ENCODE results near the gene TMEM207. TPM values are rescaled to one million over a fixed set of nuclear protein-coding genes. Genes with fewer than 3 reads are reported as not detected.

The TMEM207 gene
- total RNA-seq, 1 experiment from 2014 or later = not detected

DNA sequence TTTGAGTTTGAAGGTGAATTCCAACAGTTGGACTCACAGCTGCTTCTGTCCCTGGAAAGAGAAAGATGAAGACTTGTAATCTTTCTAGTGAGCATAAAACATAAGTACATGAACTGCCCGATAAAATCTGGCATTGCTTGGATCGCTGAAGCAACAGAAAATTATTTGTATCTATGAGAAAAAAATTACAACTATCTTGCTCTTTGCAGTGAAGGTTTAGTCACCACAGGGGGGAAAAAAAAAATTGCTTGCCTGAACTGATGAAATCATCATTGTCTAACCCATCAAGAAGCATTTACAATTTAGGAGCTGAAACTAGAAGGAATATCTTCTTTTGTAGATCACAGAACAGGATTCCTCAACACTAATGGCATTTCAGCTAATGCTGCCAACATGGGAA lies 20.0 kb downstream of the TMEM207 start:
- ChIA-PET CTCF (no interaction called here), POLR2A (no interaction called here)
- Mint-ChIP-seq H3K27me3 (ENCODE audit: insufficient read depth, unreplicated experiment) (no peaks in the 10 kb centered on the region), H3K9me3 (ENCODE audit: unreplicated experiment) (peaks cover 9% of the 10 kb centered on the region), H3K4me3 (ENCODE audit: unreplicated experiment) (no peak overlapping the region), H3K36me3 (ENCODE audit: insufficient read depth, unreplicated experiment) (peaks cover 1% of the 10 kb centered on the region), H3K4me1 (ENCODE audit: low read depth, unreplicated experiment) (no peaks in the 10 kb centered on the region), H3K27ac (ENCODE audit: unreplicated experiment) (no peak overlapping the region)
- Histone ChIP-seq H3K4me3 (ENCODE audit: low read depth, low read length) (no peak overlapping the region), H3K27me3 (replicated peaks; ENCODE audit: control insufficient read depth, insufficient read depth, low read length) (no peaks in the 10 kb centered on the region), H3K36me3 (ENCODE audit: control insufficient read depth, insufficient read depth, low read length) (no peaks in the 10 kb centered on the region), H3K4me1 (no peaks in the 10 kb centered on the region; the same call in 1 of the 2 replicates), H3K9me3 (no peaks in the 10 kb centered on the region; the same call in 1 of the 2 replicates)
- intact Hi-C loops (cut with micrococcal nuclease; ENCODE audit: unreplicated experiment) = no loop called here
- no peak for DNase-seq
- BruUV-seq (replicated peaks) = no TSS peak
- TF ChIP-seq, protein P1, sequence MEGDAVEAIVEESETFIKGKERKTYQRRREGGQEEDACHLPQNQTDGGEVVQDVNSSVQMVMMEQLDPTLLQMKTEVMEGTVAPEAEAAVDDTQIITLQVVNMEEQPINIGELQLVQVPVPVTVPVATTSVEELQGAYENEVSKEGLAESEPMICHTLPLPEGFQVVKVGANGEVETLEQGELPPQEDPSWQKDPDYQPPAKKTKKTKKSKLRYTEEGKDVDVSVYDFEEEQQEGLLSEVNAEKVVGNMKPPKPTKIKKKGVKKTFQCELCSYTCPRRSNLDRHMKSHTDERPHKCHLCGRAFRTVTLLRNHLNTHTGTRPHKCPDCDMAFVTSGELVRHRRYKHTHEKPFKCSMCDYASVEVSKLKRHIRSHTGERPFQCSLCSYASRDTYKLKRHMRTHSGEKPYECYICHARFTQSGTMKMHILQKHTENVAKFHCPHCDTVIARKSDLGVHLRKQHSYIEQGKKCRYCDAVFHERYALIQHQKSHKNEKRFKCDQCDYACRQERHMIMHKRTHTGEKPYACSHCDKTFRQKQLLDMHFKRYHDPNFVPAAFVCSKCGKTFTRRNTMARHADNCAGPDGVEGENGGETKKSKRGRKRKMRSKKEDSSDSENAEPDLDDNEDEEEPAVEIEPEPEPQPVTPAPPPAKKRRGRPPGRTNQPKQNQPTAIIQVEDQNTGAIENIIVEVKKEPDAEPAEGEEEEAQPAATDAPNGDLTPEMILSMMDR (IDR thresholded peaks at IDR 0.05; ENCODE audit: insufficient read depth in 1 of 2, low read depth in 1 of 2, low read length in 1 of 2, severe bottlenecking in 1 of 2, unreplicated experiment in 1 of 2) = no peak

DNA sequence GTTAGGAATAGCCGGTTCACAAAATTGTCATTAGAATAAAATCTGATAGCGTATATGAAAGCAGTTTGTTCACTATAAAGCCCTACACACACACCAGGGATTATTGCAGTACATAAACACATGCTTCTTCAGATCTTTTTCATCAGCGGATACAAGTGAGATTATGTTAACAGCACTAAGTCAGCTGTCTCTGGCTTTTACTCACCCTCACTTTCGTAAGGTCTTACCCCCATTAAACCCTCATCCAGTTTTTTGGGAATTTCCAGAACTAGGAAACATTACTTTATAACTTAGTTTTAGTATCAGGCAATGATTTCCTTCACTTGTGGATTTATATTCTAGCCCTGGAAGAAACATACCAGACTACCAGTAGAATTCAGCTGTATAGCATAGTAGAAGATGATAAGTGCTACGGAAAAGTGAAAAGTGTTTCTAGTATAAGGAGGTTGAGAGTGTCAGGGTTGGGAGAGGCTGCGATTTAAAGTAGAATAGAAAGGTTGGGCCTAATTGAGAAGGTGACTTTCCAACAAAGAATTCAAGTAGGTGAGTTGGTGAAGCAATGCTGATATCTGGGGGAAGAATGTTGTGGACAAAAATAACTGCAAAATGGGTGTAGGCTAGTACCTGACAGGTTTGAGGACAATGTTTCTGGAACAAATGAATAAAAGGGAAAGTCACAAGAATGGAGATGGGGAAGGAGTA lies 22.7 kb downstream of the TMEM207 start:
- Mint-ChIP-seq H3K9me3 (ENCODE audit: unreplicated experiment) (no peaks in the 10 kb centered on the region), H3K4me1 (ENCODE audit: low read depth, unreplicated experiment) (no peaks in the 10 kb centered on the region), H3K27ac (ENCODE audit: unreplicated experiment) (no peak overlapping the region), H3K36me3 (ENCODE audit: insufficient read depth, unreplicated experiment) (peaks cover 7% of the 10 kb centered on the region), H3K4me3 (ENCODE audit: unreplicated experiment) (no peak overlapping the region), H3K27me3 (ENCODE audit: insufficient read depth, unreplicated experiment) (peaks cover 2% of the 10 kb centered on the region)
- POLR2A ChIA-PET = no interaction called here
- BruUV-seq (replicated peaks) = no TSS peak
- intact Hi-C loops (cut with micrococcal nuclease; ENCODE audit: unreplicated experiment) = no loop called here
- no peak for DNase-seq
- TF ChIP-seq, protein P1 (IDR thresholded peaks at IDR 0.05; ENCODE audit: insufficient read depth in 1 of 2, low read depth in 1 of 2, low read length in 1 of 2, severe bottlenecking in 1 of 2, unreplicated experiment in 1 of 2) = no peak
- Histone ChIP-seq H3K27me3 (replicated peaks; ENCODE audit: control insufficient read depth, insufficient read depth, low read length) (no peaks in the 10 kb centered on the region), H3K4me1 (no peaks in the 10 kb centered on the region; the same call in 1 of the 2 replicates), H3K9me3 (no peaks in the 10 kb centered on the region; the same call in 1 of the 2 replicates), H3K4me3 (ENCODE audit: low read depth, low read length) (no peak overlapping the region), H3K36me3 (ENCODE audit: control insufficient read depth, insufficient read depth, low read length) (no peaks in the 10 kb centered on the region)
- CTCF ChIA-PET = no interaction called here

DNA sequence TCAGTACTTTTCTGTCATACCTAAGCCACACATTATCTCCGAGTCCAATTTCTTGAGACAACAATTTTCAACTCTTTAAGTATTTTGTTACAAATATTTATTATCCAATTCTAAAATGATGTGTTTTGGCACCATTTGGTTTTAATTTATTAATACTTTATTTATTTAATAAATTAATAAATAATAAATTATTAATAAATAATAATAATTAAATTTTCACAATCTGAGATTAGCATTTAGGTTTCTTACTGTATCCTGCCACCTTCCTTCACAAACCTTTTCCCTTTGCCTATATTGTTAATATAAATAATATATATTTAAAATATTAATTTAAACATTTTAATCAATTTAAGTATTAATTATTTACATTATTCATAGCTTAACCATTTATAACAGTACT lies 23.9 kb downstream of the TMEM207 start:
- ChIA-PET CTCF (no interaction called here), POLR2A (no interaction called here)
- no peak overlapping the region for H3K4me3 ChIP-seq (ENCODE audit: low read depth, low read length)
- BruUV-seq (replicated peaks) = no TSS peak
- H3K9me3 ChIP-seq = no peaks in the 10 kb centered on the region; the same call in 1 of the 2 replicates
- no peaks in the 10 kb centered on the region for H3K36me3 ChIP-seq (ENCODE audit: control insufficient read depth, insufficient read depth, low read length)
- no peaks in the 10 kb centered on the region for H3K27me3 ChIP-seq (replicated peaks; ENCODE audit: control insufficient read depth, insufficient read depth, low read length)
- Mint-ChIP-seq H3K4me1 (ENCODE audit: low read depth, unreplicated experiment) (no peaks in the 10 kb centered on the region), H3K4me3 (ENCODE audit: unreplicated experiment) (no peak overlapping the region), H3K36me3 (ENCODE audit: insufficient read depth, unreplicated experiment) (peaks cover 7% of the 10 kb centered on the region), H3K27ac (ENCODE audit: unreplicated experiment) (no peak overlapping the region), H3K27me3 (ENCODE audit: insufficient read depth, unreplicated experiment) (peaks cover 2% of the 10 kb centered on the region), H3K9me3 (ENCODE audit: unreplicated experiment) (no peaks in the 10 kb centered on the region)
- TF ChIP-seq, protein P1 (IDR thresholded peaks at IDR 0.05; ENCODE audit: insufficient read depth in 1 of 2, low read depth in 1 of 2, low read length in 1 of 2, severe bottlenecking in 1 of 2, unreplicated experiment in 1 of 2) = no peak
- H3K4me1 ChIP-seq = no peaks in the 10 kb centered on the region; the same call in 1 of the 2 replicates
- no peak for DNase-seq
- intact Hi-C loops (cut with micrococcal nuclease; ENCODE audit: unreplicated experiment) = loop anchor here (2.0 kb wide), 1 partner anchor 459 kb away; no protein-coding TSS in a partner anchor
